ENCODE data around the gene DPP9.
"Not testable (repeated sequence)": the region's sequence is repeated elsewhere in the genome, so short reads cannot be mapped to it uniquely, and the experiment has no call there.

DPP9 gene

GRCh38 chr19:4694211-4694987 lies 29.2 kb downstream of the DPP9 start:
- 0 out of 2 replicates have a peak, but pooled peaks have one; percentile 15 for TF ChIP-seq POLR2A (IDR thresholded peaks at IDR 0.05; ENCODE audit: low read depth, low read length)
- DNase-seq (ENCODE audit: insufficient read length, low spot score) (peak; percentile 99), FAIRE-seq (peak; percentile 94)

GRCh38 chr19:4693471-4694121 lies 30.0 kb downstream of the DPP9 start:
- DNase-seq (ENCODE audit: insufficient read length, low spot score) (no peak), FAIRE-seq (no peak)
- no peak; the same call in 1 of the 2 replicates for TF ChIP-seq POLR2A (IDR thresholded peaks at IDR 0.05; ENCODE audit: low read depth, low read length)

DNA sequence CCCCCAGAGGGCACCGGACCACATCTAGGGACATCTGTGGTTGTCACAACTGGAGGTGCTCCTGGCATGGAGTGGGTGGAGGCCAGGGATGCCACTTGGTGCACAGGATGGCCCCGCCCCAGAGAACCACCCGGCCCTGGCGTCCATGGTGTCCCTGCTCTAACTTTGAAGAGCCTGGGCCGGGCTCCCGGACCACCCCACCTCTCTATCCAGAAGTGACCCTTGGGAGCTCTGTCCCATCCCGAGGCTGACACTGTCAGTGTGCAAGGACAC lies 30.6 kb downstream of the DPP9 start:
- no peak for DNase-seq (ENCODE audit: insufficient read length, low spot score)
- no peak for FAIRE-seq
- no peak for TF ChIP-seq POLR2A (IDR thresholded peaks at IDR 0.05; ENCODE audit: low read depth, low read length)

- no peak for FAIRE-seq
- no peak for TF ChIP-seq POLR2A (IDR thresholded peaks at IDR 0.05; ENCODE audit: low read depth, low read length)
- DNase-seq (ENCODE audit: insufficient read length, low spot score), result no peak
These were observed 31.2 kb downstream of the DPP9 start for GRCh38 chr19:4692251-4693077.

GRCh38 chr19:4691373-4691772 lies 32.3 kb downstream of the DPP9 start:
- TF ChIP-seq POLR2A (IDR thresholded peaks at IDR 0.05; ENCODE audit: low read depth, low read length), result no peak
- FAIRE-seq (no peak), DNase-seq (ENCODE audit: insufficient read length, low spot score) (no peak)

GRCh38 chr19:4690361-4690760 lies 33.3 kb downstream of the DPP9 start:
- DNase-seq (ENCODE audit: insufficient read length, low spot score) (no peak), FAIRE-seq (no peak)
- TF ChIP-seq POLR2A (IDR thresholded peaks at IDR 0.05; ENCODE audit: low read depth, low read length), result no peak

- no peak for TF ChIP-seq POLR2A (IDR thresholded peaks at IDR 0.05; ENCODE audit: low read depth, low read length)
- no peak for DNase-seq (ENCODE audit: insufficient read length, low spot score)
- no peak for FAIRE-seq
These were observed 34.2 kb downstream of the DPP9 start for GRCh38 chr19:4689403-4689802.

- DNase-seq (ENCODE audit: insufficient read length, low spot score) (no peak), FAIRE-seq (no peak)
- TF ChIP-seq POLR2A (IDR thresholded peaks at IDR 0.05; ENCODE audit: low read depth, low read length), result no peak
These were observed 35.1 kb downstream of the DPP9 start for GRCh38 chr19:4688587-4688986.

DNA sequence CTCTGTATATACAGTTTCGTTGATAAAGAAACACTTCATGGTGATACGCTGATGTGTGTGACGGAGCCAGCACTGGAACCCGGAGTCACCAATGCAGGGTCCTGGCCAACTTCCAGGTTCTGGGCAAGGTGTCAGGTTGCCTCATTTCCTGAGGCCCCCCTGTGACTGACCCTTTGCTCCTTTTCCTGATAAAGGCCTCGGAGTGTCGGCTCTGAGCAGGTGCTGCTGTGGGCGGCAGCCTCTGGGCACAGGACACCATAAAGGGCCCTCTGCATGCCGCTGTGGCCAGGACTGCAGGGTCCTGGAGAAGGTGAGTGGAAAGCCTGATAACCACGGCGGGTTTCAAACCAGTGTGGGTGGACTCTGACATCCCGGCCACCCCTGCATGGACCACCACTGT lies 36.2 kb downstream of the DPP9 start:
- FAIRE-seq (no peak), DNase-seq (ENCODE audit: insufficient read length, low spot score) (no peak)
- TF ChIP-seq POLR2A (IDR thresholded peaks at IDR 0.05; ENCODE audit: low read depth, low read length), result no peak

GRCh38 chr19:4686700-4687099 lies 36.9 kb downstream of the DPP9 start:
- TF ChIP-seq POLR2A (IDR thresholded peaks at IDR 0.05; ENCODE audit: low read depth, low read length), result no peak
- FAIRE-seq, result no peak
- DNase-seq (ENCODE audit: insufficient read length, low spot score), result no peak

GRCh38 chr19:4684312-4685095 lies 39.1 kb downstream of the DPP9 start:
- DNase-seq (ENCODE audit: insufficient read length, low spot score) (no peak), FAIRE-seq (no peak)
- TF ChIP-seq POLR2A (IDR thresholded peaks at IDR 0.05; ENCODE audit: low read depth, low read length), result no peak

DNA sequence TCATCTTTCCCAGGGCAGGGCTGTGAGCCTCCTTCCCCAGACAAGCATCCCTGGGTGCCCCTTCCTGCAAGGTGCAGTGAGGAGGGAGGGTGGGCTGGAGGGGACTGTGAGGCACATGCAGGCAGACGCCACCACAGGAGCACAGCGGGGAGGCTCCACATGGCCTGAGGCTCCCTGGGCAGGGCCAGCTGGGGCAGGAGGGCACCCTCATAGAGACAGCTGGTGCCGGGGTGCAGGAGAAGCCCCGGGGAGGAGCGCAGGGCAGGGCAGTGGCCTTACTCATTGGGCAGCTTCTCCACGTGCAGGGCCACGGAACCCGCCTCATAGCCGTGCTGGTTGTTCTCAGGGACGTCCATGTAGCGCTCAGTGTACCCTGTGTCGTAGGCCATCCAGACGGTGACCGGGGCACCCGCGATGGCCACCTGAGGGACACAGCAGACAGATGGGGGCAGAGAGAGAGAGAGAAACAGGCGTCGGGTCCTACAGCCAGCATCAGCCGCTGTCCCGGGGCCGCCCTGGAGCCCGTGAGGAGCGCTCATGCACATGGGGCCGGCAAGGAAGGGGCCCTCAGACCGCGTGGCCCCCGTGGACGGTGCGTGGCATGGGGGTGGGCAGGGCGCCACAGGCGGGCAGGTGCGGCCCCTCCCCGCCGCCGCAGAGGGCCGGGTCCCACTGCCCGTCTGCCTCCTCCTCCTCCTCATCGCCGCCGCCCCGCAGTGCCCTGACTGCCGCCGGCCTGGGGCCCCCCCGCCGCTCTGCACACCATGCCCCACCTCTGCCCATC lies 41.0 kb downstream of the DPP9 start:
- FAIRE-seq (no peak), DNase-seq (ENCODE audit: insufficient read length, low spot score) (no peak)
- no peak for TF ChIP-seq POLR2A (IDR thresholded peaks at IDR 0.05; ENCODE audit: low read depth, low read length)

- DNase-seq (ENCODE audit: insufficient read length, low spot score); FAIRE-seq: not testable (repeated sequence)
These were observed 43.6 kb downstream of the DPP9 start for GRCh38 chr19:4680021-4680420.

Measured in H54 (cell line).